Activated T-cell treated with anti-CD3 and anti-CD28 coated beads for 24 hours (primary cell): ENCODE results near the gene RBM20.
"Not testable (repeated sequence)": the region's sequence is repeated elsewhere in the genome, so short reads cannot be mapped to it uniquely, and the experiment has no call there.

Source experiments
- DNase-seq: peaks from one replicate; pipeline ENCODE4 v3.0.0-alpha.2; 2020; ENCODE audit warnings: low read depth

The RBM20 gene

DNA sequence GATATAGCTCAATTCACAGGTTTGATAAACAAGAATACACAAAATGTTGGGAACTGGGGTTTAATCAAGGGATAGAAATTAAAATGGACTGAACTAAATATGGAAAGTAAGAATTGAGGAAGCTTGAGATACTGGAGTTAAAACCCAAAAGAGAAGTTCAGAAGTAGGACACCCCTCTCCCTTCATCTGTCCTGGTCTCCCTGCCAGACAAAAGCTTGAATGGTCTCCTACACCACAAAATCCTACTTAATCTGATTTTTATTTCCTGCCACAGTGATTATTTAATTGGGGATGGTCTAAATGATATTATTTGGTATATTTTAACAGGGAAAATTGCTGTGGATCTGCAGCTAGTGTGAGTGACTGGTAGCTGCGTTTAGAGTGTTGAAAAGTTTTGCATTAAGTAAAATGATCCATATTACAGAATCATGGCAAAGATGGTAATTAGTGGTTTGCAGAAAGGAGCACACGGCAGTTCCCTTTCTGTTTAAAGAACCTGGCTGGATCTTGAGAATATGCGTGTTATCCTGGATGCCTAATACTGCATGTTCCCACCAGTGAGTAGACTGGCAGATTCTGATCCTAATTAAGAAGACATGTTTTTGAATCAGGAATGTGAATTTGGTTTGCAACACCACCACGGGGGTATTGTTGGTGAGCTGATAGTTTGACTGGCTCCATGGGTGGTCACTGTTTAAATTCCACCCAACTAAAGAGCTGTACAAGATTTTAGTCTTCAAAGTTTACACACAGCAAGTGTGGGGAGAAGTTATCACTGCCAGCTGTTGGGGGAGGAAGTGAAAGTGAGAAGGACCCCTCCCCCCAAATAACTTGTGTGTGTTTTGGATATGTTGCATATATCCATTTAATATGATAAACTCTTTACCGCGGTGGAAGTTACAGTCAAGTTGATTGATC, 5.5 kb downstream of the RBM20 start:
- no peak for DNase-seq

DNA sequence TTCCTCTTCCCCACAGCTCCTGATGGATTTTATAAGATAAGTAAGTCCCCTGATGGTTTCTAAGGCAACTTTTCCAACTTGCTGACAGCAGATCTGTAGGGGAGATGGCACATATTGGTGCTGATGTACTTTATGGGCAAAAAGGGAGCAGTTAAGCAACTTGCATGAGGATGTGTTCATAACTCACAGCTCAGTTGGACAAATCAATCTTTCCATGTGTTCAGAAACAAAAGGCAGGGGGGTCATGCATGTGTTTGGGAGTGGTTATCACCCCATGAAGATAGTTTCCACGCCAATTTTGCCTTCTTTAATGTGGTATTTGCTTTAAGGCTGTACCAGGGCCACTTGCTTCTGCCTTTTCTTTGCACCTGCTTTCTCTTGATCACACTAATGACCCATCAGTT, 6.1 kb downstream of the RBM20 start:
- no peak for DNase-seq

GRCh38 chr10:110651044-110651958, 7.2 kb downstream of the RBM20 start:
- DNase-seq = no peak

GRCh38 chr10:110652475-110653118, 8.5 kb downstream of the RBM20 start:
- no peak for DNase-seq

DNA sequence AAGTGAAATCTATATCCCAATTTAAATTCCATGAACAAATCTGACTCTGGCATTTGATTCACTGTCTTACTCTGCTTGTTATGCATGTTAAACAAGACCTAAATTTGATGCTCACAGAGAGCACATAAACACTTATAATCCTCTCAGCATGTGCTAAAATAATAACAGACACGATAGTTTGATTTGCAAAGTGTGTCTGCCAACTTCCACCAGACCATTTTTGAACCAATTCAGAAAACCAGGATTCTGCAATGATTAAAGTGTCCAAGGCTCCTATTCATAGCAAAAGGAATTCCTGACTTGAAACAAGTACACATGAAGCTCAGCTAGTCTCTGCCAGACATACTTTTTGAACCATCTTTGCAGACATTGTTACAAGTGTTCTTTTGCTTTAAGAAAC, 11.2 kb downstream of the RBM20 start:
- DNase-seq = no peak

- no peak for DNase-seq
Measured at GRCh38 chr10:110656612-110657011, 12.5 kb downstream of the RBM20 start.

DNA sequence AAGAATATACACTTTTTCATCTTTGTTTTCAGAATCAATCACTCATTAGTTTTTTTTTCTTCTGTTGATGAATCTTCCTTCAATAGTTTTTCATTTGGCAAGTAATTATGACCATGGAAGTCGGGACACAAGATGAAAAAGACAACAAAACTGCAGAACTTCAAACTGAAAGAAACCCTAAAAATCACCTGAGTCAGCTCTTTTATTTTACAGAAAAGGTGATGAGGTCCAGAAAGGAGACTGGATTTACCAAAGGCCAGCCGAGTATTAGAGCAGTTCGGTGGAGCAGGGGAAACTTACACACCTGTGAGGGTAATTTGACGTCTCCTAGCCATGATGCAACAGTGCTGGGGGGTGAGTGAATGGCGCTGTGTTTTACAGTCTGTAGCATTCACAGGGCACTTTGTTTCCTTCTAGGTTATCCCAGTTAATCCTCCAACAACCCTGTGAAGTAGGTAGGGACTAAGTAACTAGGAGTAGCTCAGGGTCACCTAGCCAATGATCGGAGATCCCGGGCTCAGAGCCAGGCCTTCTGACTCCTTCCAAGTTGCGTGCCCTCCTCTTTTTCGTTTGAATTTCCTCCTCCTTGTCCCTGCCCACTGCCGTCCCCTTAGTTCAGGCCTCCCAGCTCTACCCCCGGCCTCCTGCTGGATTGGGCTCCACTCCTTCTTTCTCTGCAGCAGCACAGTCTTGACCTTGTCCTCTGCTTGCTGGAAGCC, 14.0 kb downstream of the RBM20 start:
- no peak for DNase-seq

- no peak for DNase-seq
Measured at GRCh38 chr10:110659558-110659957, 15.4 kb downstream of the RBM20 start.

- not testable (repeated sequence) for DNase-seq
Measured at GRCh38 chr10:110660289-110660688, 16.2 kb downstream of the RBM20 start.

- DNase-seq = no peak
Measured at GRCh38 chr10:110661292-110661691, 17.2 kb downstream of the RBM20 start.

GRCh38 chr10:110664483-110665420, 20.6 kb downstream of the RBM20 start:
- no peak for DNase-seq

GRCh38 chr10:110666259-110666658, 22.1 kb downstream of the RBM20 start:
- DNase-seq = not testable (repeated sequence)

DNA sequence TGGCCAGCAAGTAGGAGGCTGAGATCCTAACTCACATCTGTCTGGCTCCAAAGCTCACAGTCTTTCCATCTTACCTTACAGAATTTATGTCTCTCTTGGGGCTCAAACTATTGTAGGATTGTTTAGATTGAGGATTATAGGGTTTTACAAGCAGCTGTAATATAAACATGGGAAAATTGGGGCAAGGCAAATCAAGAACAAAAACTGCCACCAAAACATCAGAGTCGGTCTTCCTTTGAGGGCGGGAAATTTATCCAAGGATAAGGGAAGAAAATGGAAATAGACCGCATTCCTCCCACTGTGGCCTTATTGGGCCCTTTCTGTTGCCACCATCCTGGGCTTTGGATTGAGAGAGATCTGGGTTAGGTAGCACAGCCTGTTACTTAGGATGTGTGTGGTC, 22.5 kb downstream of the RBM20 start:
- no peak for DNase-seq

- DNase-seq = no peak
Measured at GRCh38 chr10:110667620-110668343, 23.6 kb downstream of the RBM20 start.

GRCh38 chr10:110668443-110668842, 24.3 kb downstream of the RBM20 start:
- no peak for DNase-seq

- no peak for DNase-seq
Measured at GRCh38 chr10:110670335-110670734, 26.2 kb downstream of the RBM20 start.

GRCh38 chr10:110671788-110672579, 27.8 kb downstream of the RBM20 start:
- DNase-seq = peak; percentile 70

GRCh38 chr10:110672580-110672919, 28.4 kb downstream of the RBM20 start:
- no peak for DNase-seq

DNA sequence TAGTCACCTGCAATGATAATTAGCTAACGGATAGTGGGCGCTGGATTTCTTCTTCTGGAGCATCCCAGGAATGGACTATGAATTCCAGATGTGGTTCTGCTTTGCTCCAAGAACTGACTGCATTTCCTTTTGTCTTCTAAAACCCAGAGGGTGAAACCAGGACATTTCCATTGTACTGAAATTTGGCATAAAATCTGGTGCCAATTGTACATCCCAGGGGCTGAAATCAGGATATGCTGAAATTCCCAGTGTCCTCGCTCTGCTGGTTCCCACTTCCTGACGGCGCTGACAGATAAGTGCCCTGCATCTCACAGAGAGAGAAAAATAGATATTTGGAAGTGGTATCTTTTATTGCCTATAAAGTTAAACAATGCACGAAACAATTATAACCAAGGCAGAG, 31.9 kb downstream of the RBM20 start:
- no peak for DNase-seq
